Stimulated activated CD4-positive, alpha-beta T cell treated with anti-CD3 and anti-CD28 coated beads, TNF-alpha, amount 100 ng/mL, for 24 hours (primary cell): ENCODE data around the gene ZKSCAN1.
A peak's percentile ranks its signal among the peaks of the same experiment; 100 is the strongest.

Experiments used
- DNase-seq, 3 experiments: peaks; one replicate each; pipeline ENCODE4 v3.0.0-alpha.2; 2020; ENCODE audit warnings: low read depth in 3 of 3

ZKSCAN1 gene

DNA sequence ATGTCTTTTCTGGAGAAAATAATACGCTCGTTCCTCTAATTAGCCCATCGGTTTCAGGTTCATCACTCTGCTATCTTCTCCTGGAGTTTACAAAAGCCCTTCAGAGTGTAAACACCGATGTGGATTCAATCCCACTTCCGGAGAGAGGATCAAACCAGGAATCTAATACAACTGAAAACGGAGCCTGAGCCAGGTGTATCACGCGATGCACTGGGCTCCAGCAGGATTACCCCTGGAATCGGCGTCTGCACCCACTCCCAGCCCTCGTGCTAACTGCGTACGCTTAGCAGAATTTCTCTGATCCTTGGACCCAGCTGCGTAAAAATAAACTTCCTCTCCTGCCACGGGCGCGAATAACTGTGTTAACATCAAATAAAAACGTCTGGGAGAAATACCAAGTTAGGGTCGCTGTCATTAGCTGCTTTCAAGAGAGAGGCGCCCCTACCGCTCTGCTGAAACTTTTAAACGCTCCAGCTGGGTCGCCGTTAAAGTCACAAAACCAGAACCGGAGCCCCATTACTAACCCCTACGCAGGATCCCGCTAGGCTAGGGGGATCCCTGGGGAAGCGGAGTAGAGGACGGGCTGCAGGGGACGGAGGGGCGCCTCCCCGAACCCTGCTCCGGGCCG, 65.6 kb downstream of the ZKSCAN1 start:
- DNase-seq: no peak

DNA sequence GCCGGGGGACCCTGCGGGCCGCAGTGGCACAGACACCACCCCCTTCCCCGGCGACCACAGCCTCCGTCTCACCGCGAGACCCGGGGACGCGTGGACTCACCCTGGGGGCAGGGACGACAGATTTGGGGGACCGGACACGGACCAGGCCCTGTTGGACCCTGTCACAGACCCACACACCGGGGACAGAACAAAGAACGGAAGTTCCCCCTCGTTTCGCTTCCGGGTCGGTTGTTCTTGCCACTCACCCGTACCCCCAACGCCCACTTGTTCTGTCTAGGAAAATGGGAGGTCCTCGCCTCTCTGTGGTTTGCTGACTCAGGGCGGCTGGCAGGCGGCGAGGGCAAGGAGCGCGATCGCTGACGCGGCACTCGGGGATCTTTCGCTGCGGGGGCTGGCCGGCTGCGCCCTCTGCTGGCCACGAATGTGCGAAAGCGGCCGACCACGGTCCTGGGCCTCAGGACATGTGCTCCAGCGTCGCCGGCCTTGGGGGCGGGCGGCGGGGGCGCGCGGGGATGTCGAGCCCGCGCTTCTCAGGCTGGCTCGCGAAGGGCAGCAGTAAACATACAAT, 66.2 kb downstream of the ZKSCAN1 start, which contains the start of gene ZNF3:
ZNF3 (minus strand) TSS at position 189 of the 568 bp plus-strand sequence. CDS start 4,366 bp downstream, outside the sequence.
- DNase-seq: peak; percentile 91 to 97 (median 97)

DNA sequence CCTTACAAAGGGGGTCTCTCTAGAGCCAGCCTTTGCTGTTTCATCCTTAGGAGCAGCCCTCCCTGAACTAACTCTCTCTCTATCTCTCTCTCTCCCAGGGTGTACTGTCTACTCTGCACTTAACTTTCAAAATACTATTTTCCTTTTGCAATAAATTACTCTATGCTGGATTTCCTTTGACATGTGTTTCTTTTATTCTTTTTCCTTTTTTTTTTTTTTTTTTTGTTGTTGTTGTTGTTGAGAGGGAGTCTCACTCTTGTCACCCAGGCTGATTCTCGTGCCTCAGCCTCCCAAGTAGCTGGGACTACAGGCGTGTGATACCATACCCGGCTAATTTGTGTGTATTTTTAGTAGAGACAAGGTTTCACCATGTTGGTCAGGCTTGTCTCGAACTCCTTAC, 67.6 kb downstream of the ZKSCAN1 start:
- no peak for DNase-seq

DNA sequence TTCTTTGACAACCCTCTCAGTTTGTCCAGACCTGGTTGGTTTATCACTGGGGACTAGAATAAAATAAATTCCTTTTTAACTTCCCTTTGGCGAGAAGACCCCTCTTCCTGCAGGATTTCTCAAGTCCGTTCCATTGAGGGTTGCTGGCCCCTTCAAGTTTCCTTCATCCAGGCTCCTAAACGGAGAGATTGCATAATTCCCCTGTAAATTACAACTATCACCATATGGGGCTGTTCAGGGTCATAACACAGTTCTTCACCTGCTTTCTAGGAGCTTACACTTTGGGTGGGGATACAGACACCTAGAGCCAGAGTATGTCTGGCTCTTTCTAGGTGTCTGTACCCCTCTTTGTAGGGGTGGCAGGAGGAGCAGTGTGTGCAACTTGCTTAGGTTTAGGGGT, 70.1 kb downstream of the ZKSCAN1 start:
- no peak for DNase-seq

DNA sequence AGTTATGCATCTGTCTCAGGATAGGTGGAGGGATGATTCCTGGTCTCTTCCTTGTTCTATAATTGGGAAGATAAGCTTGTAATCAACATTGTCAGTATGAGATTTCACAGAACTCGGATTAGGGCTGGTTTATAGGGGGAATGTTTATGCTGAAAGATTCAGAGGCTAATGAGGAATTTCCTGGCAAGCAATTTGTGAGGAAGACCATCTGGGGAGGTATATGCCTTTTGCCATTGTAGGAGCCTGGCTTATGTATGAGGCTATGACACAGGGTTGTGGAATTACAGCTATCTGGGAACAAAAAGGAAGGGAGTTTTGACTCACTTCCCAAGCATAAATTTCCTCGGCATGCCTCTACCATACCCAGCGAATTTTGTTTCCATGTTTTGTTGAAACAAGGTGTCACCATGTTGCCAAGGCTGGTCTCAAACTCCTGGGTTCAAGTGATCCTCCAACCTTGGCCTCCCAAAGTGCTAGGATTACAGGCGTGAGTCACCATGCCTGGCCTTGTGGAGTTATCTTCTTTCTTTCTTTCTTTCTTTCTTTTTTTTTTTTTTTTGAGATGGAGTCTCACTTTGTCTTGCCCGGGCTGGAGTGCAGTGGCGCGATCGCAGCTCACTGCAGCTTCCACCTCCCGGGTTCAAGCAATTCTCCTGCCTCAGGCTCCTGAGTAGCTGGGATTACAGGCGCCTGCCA, 71.8 kb downstream of the ZKSCAN1 start:
- no peak for DNase-seq

DNA sequence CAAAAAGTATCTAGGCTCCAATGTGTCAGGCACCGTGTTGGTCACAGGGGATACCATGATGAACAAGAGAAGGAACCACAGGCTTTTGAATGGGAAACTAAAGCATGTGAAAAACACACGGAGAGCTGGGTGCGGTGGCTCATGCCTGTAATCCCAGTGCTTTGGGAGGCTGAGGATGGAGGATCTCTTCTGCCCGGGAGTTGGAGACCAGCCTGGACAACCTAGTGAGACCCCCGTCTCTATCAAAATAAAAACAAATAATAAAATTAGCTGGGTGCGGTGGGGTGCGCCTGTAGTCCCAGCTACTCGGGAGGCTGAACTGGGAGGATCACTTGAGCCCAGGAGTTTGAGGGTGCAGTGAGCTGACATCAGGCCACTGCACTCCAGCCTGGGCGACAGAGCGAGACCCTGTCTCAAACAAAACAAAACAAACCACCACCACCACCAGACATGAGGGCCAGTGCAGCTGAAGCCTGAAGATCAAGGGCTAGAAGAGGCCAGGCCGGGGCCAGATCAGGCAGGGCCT, 72.8 kb downstream of the ZKSCAN1 start:
- no peak for DNase-seq

DNA sequence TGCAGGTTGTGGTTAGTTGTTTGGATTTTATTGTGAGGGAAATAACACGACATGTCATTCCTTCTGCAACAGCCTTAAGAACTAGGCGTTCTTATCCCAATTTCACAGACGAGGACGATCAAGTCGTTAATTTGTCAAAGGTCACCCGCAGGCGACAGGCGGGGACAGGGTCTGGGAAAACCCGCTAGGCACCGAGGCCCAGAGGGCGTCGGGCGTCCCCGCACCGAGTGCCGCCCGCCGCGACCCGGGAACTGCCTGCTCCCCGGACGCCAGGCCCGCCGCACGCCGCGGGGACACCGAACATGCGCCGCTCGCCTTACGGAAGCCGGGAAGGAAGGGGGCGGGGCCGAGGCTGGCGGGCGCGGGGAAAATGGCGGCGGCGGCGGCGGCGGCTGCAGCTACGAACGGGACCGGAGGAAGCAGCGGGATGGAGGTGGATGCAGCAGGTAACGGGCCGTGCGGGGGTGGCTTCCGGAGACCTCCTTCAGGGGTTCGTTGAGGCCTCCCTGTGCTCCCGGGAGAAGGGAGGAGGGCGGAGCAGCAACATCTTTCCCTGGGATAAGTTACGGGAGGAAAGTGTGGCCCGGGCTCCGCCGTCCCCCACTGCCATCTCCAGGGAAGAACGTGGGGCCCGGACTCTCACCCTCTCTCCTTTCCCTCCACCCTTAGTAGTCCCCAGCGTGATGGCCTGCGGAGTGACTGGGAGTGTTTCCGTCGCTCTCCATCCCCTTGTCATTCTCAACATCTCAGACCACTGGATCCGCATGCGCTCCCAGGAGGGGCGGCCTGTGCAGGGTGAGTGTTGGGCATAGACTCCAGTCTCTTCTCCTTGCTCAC, 73.4 kb downstream of the ZKSCAN1 start, which contains the start of gene COPS6:
COPS6 (plus strand) TSS at position 349 of the 837 bp plus-strand sequence; CDS start at position 371, 22 bp downstream.
- DNase-seq: peak; percentile 78 to 87 (median 82)

DNA sequence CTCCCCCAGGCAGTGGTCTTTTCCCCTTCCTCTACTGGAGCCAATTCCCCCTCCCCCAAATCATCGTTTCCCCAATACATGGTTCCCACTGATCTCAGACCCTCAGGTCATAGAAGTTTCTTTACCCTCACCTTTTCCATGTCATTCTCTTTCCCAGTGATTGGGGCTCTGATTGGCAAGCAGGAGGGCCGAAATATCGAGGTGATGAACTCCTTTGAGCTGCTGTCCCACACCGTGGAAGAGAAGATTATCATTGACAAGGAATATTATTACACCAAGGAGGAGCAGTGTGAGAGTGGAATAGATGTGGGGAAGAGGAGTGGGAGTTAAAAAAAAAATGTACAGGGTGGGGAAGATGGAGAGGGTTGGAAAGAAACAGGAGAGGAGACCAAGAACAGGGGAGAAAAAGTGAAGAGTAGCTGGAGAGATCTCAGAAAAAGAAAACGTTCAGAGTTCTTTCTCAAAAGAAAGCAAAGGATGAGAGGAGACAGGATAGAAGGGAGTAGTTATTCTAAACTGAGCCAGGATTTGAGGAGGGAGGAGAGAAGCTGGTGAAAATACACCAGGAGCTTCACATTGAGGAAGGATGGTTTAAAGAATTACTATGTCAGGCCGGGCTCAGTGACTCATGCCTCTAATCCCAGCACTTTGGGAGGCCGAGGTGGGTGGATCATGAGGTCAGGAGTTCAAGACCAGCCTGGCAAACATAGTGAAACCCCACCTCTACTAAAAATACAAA, 74.2 kb downstream of the ZKSCAN1 start:
- DNase-seq: no peak

DNA sequence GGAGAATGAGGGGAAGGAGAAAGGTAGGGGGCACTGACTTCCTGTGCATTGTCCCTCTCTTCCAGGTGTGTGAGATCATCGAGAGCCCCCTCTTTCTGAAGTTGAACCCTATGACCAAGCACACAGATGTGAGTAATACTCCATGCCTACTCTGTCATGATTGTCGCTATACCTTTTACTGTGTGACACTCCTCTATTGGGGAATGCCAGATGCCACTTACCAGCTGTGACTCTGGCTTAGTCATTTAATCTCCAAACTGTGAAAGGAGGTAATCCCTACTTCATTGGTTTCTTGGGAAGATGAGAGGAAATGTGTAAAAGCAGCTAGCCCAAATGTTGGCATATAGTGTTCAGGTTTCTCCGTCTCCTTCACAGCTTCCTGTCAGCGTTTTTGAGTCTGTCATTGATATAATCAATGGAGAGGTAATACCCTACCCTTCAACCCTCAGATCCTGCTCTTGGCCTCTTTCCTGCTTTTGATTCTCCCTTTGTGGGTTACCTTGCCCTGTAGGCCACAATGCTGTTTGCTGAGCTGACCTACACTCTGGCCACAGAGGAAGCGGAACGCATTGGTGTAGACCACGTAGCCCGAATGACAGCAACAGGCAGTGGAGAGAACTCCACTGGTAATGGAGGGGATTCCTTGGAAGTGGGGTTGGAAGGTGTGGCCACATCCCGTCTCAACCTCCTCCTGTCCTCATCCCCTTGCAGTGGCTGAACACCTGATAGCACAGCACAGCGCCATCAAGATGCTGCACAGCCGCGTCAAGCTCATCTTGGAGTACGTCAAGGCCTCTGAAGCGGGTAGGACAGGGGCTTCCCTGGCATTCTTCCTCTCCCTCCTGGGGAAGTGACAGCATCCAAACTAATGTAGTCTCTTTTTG, 75.4 kb downstream of the ZKSCAN1 start:
- DNase-seq: no peak
